Measurements from ENCODE around the gene ELP2.

GRCh38 chr18:36128530-36128870 is 1.2 kb upstream of the ELP2 start:
- TF ChIP-seq, protein P1, sequence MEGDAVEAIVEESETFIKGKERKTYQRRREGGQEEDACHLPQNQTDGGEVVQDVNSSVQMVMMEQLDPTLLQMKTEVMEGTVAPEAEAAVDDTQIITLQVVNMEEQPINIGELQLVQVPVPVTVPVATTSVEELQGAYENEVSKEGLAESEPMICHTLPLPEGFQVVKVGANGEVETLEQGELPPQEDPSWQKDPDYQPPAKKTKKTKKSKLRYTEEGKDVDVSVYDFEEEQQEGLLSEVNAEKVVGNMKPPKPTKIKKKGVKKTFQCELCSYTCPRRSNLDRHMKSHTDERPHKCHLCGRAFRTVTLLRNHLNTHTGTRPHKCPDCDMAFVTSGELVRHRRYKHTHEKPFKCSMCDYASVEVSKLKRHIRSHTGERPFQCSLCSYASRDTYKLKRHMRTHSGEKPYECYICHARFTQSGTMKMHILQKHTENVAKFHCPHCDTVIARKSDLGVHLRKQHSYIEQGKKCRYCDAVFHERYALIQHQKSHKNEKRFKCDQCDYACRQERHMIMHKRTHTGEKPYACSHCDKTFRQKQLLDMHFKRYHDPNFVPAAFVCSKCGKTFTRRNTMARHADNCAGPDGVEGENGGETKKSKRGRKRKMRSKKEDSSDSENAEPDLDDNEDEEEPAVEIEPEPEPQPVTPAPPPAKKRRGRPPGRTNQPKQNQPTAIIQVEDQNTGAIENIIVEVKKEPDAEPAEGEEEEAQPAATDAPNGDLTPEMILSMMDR (IDR thresholded peaks at IDR 0.05), result no peak
- TF ChIP-seq ZFX (IDR thresholded peaks at IDR 0.05; ENCODE audit: borderline replicate concordance), result no peak

Measured in 22Rv1 (cell line).